SK-N-SH (cell line): ENCODE results near the gene RFNG. TPM values are rescaled to one million over a fixed set of nuclear protein-coding genes. Genes with fewer than 3 reads are reported as not detected.
A peak's percentile ranks its signal among the peaks of the same experiment; 100 is the strongest.

Experiments
- CTCF ChIA-PET: fragments of 300-600, 350-600 bp; formaldehyde crosslinking; extraction: SDS; loops from one replicate; lab custom pipeline; 2021; lab: Yijun Ruan, JAX
- POLR2A ChIA-PET: fragments of 350-600 bp; sonication (Branson Sonifier 250); formaldehyde crosslinking; extraction: SDS; loops from one replicate; lab custom pipeline; 2020; ENCODE audit warnings: antibody characterized with exemption, inconsistent platforms; lab: Yijun Ruan, JAX
- DNase-seq: peaks from one replicate; pipeline ENCODE4 v3.0.0; 2012
- H2AFZ ChIP-seq: fragments of 200-600 bp; sonication (generic); 2 replicates; pipeline ENCODE4 v1.8.1; 2016; ENCODE audit warnings: antibody characterized with exemption, mild to moderate bottlenecking, low read depth
- H3F3A ChIP-seq: fragments of 200-600 bp; sonication (generic); replicated peaks from 2 replicates; pipeline ENCODE3; 2016; ENCODE audit warnings: antibody characterized with exemption, mild to moderate bottlenecking; ENCODE audit not compliant: insufficient read depth
- H3K27ac ChIP-seq, 2 experiments: fragments of 200-500 bp in 1 of 2; fragments of 200-600 bp in 1 of 2; sonication (Bioruptor generic) in 1 of 2; sonication (generic), shearing (Covaris generic) in 1 of 2; 2 replicates each; pipeline versions ENCODE4 v1.5.1 to v1.6.1; 2014 to 2016; ENCODE audit warnings: low read depth in 2 of 2, inconsistent platforms in 1 of 2, low read length in 1 of 2, mild to moderate bottlenecking in 1 of 2, mixed read lengths in 1 of 2
- H3K27me3 ChIP-seq: fragments of 200-600 bp; sonication (generic), shearing (Covaris generic); 2 replicates; pipeline ENCODE4 v1.6.1; 2016; ENCODE audit warnings: mixed run types; ENCODE audit not compliant: insufficient read depth
- H3K36me3 ChIP-seq, 2 experiments: fragments of 200-500 bp in 1 of 2; fragments of 200-600 bp in 1 of 2; sonication (Bioruptor generic) in 1 of 2; sonication (generic) in 1 of 2; replicated peaks in 1 of 2; 2 replicates each; pipeline versions ENCODE3 to v1.5.1; 2014 to 2016; ENCODE audit warnings: low read length in 1 of 2, mild to moderate bottlenecking in 1 of 2; ENCODE audit not compliant: insufficient read depth in 2 of 2, control insufficient read depth in 1 of 2
- H3K4me1 ChIP-seq, 2 experiments: fragments of 200-500 bp in 1 of 2; fragments of 200-600 bp in 1 of 2; sonication (Bioruptor generic) in 1 of 2; sonication (generic), shearing (Covaris generic) in 1 of 2; 2 replicates each; pipeline versions ENCODE4 v1.5.1 to v1.6.1; 2014 to 2016; ENCODE audit warnings: low read depth in 1 of 2, low read length in 1 of 2, mixed run types in 1 of 2; ENCODE audit not compliant: insufficient read depth in 2 of 2, control insufficient read depth in 1 of 2
- H3K4me2 ChIP-seq: fragments of 200-600 bp; sonication (generic), shearing (Covaris generic); 2 replicates; pipeline ENCODE4 v1.6.1; 2017; ENCODE audit warnings: mixed run types
- H3K4me3 ChIP-seq, 2 experiments: fragments of 200-500 bp in 1 of 2; fragments of 200-600 bp in 1 of 2; sonication (Bioruptor generic) in 1 of 2; sonication (generic), shearing (Covaris generic) in 1 of 2; 2 replicates each; pipeline versions ENCODE4 v1.5.1 to v1.8.1; 2014 to 2016; ENCODE audit warnings: low read depth in 2 of 2, inconsistent platforms in 1 of 2, low read length in 1 of 2, mild to moderate bottlenecking in 1 of 2, mixed read lengths in 1 of 2, moderate library complexity in 1 of 2
- H3K79me2 ChIP-seq: fragments of 200-600 bp; sonication (generic); 2 replicates; pipeline ENCODE4 v1.8.1; 2017; ENCODE audit warnings: mild to moderate bottlenecking; ENCODE audit not compliant: insufficient read depth
- H3K9ac ChIP-seq: fragments of 200-600 bp; sonication (generic); 2 replicates; pipeline ENCODE4 v1.6.1; 2017; ENCODE audit warnings: mixed run types
- H3K9me2 ChIP-seq: fragments of 200-600 bp; sonication (generic); 2 replicates; pipeline ENCODE4 v1.6.1; 2017; ENCODE audit warnings: mixed run types
- H3K9me3 ChIP-seq: fragments of 200-600 bp; sonication (generic); 2 replicates; pipeline ENCODE4 v1.6.1; 2017; ENCODE audit warnings: mixed run types, mild to moderate bottlenecking, moderate library complexity
- H4K20me1 ChIP-seq: fragments of 200-600 bp; sonication (generic); 2 replicates; pipeline ENCODE4 v1.6.1; 2017; ENCODE audit warnings: mild to moderate bottlenecking, mixed run types; ENCODE audit not compliant: insufficient read depth
- CHD2 ChIP-seq: fragments of 150-350 bp; IDR thresholded peaks from 2 replicates; pipeline ENCODE4 v1.6.1; 2018; ENCODE audit warnings: low read length; ENCODE audit not compliant: partially characterized antibody
- ELF1 ChIP-seq: IDR thresholded peaks from 2 replicates; pipeline ENCODE4 v1.4.0; 2012
- EP300 ChIP-seq, 2 experiments: IDR thresholded peaks; 2 replicates each; pipeline versions ENCODE4 v1.4.0 to v1.6.1; 2012; ENCODE audit warnings: borderline replicate concordance in 1 of 2, low read depth in 1 of 2, low read length in 1 of 2
- EZH2phosphoT487 ChIP-seq: fragments of 200-600 bp; sonication (generic); IDR thresholded peaks from 2 replicates; pipeline ENCODE4 v1.6.1; 2017; ENCODE audit warnings: low read depth, mixed run types, mild to moderate bottlenecking, antibody characterized with exemption, moderate library complexity, borderline replicate concordance
- FOXJ3 ChIP-seq: sonication (generic); formaldehyde crosslinking; IDR thresholded peaks from 2 replicates; pipeline ENCODE4 v1.5.1; 2020; ENCODE audit warnings: mild to moderate bottlenecking, missing genetic modification reagents
- GABPA ChIP-seq: IDR thresholded peaks from 2 replicates; pipeline ENCODE4 v1.4.0; 2012; ENCODE audit warnings: low read depth, mild to moderate bottlenecking
- GATA2 ChIP-seq: sonication (generic); formaldehyde crosslinking; IDR thresholded peaks from 2 replicates; pipeline ENCODE4 v1.5.0; 2020; ENCODE audit warnings: mild to moderate bottlenecking, missing genetic modification reagents
- MEF2A ChIP-seq: IDR thresholded peaks from 2 replicates; pipeline ENCODE4 v1.4.0; 2012; ENCODE audit warnings: low read depth, borderline replicate concordance
- MXI1 ChIP-seq: IDR thresholded peaks from 2 replicates; pipeline ENCODE4 v1.6.1; 2012; ENCODE audit warnings: mild to moderate bottlenecking, low read depth, low read length, improper control_type of control experiment
- NFIC ChIP-seq: IDR thresholded peaks from 2 replicates; pipeline ENCODE4 v1.4.0; 2012; ENCODE audit warnings: borderline replicate concordance
- POLR2AphosphoS5 ChIP-seq: IDR thresholded peaks from 2 replicates; pipeline ENCODE4 v1.6.1; 2012; ENCODE audit warnings: low read depth, low read length
- RAD21 ChIP-seq: IDR thresholded peaks from 2 replicates; pipeline ENCODE4 v1.6.1; 2012; ENCODE audit warnings: mild to moderate bottlenecking, low read length
- RCOR1 ChIP-seq: fragments of 150-350 bp; IDR thresholded peaks from 2 replicates; pipeline ENCODE4 v1.6.1; 2017; ENCODE audit warnings: antibody characterized with exemption, low read length
- TAF1 ChIP-seq: IDR thresholded peaks from 2 replicates; pipeline ENCODE4 v1.6.1; 2012; ENCODE audit warnings: low read depth, mild to moderate bottlenecking, low read length, moderate library complexity, borderline replicate concordance
- TCF12 ChIP-seq: IDR thresholded peaks from 2 replicates; pipeline ENCODE4 v1.4.0; 2012
- TEAD4 ChIP-seq: IDR thresholded peaks from 2 replicates; pipeline ENCODE4 v1.4.0; 2012; ENCODE audit warnings: mild to moderate bottlenecking, borderline replicate concordance; ENCODE audit not compliant: insufficient read depth
- YY1 ChIP-seq: IDR thresholded peaks from 2 replicates; pipeline ENCODE4 v1.4.0; 2012; ENCODE audit warnings: low read depth, mild to moderate bottlenecking
- WGBS: methylation state at CpG from one replicate; pipeline ENCODE4 v1.1.6; 2017; ENCODE audit warnings: low lambda C conversion rate; 5-methylcytosine and 5-hydroxymethylcytosine counted together
- polyA plus RNA-seq, 3 experiments: library from polyadenylated mRNA; depleted of rRNA; stranded (reverse); fragments of >200 nt; gene quantifications; 2 replicates each; pipeline ENCODE4 v1.2.3, GENCODE V29; 2012
- TF ChIP-seq, protein P1 (sequence below): IDR thresholded peaks from 2 replicates; pipeline ENCODE4 v1.4.0; 2012; ENCODE audit warnings: low read depth
- TF ChIP-seq, protein P2 (sequence below): IDR thresholded peaks from 2 replicates; pipeline ENCODE4 v1.6.1; 2012; ENCODE audit warnings: mild to moderate bottlenecking, low read depth, low read length, moderate library complexity
- TF ChIP-seq, protein P3 (sequence below): fragments of 150-350 bp; IDR thresholded peaks from 2 replicates; pipeline ENCODE4 v1.6.1; 2017; ENCODE audit warnings: antibody characterized with exemption, low read length, low read depth, borderline replicate concordance
- TF ChIP-seq, protein P4 (sequence below): IDR thresholded peaks from 2 replicates; pipeline ENCODE4 v1.4.0; 2012; ENCODE audit warnings: low read depth, borderline replicate concordance
- TF ChIP-seq, protein P5 (sequence below): fragments of 200-600 bp; sonication (generic); IDR thresholded peaks from 2 replicates; pipeline ENCODE4 v1.6.1; 2017; ENCODE audit warnings: antibody characterized with exemption, mild to moderate bottlenecking, moderate library complexity

The RFNG gene
- polyA plus RNA-seq, 1 of the 3 experiments (the other 2 are of a cell fraction) = 68.6 TPM

DNA sequence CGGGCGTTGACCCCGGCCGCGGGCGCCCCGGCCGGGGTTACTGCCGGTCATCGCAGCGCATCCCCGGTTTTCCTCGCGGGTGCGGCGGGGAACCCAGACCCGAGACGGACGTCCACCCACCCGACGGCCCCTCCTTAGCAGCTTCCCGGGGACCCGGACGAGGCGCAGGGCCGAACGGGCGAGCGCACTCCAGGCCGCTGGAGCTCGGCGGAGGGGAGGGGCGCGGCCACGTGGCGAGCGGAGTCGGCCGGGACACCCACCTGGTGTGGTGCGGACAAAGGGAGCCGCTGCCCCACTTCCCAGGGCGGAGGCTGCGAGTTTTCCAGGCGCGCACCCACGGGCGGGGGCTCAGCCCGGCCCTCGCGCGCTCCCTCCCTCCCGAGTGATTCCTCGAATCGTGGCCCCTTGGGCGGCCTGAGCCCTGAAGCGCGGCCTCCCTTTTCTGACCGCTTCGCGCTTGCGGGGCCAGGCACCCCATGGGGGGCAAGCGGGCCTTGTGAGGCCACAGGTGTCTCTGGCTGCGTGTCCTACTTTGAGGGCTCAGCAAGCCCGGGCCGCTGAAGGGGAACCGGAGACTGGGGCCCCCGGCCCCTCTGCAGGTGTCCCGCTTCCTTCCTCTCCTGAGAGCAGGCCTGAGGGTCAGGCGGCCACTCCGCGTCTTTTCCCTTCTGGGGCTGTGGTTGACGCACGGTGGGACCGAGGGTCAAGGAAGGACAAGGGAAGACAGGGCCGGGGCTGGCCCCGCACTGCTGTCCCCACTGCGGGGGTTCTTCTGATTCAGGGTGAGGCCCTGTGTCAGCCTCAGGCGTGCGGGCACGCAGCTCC lies 47.5 kb upstream of the RFNG start:
- no peaks in the 10 kb centered on the region for H3K27me3 ChIP-seq
- H3K4me1 ChIP-seq = peaks cover 21 to 63% of the 10 kb centered on the region in 2 experiments
- peak overlapping the region; percentile 70 to 76 for H3K4me3 ChIP-seq
- peak overlapping the region; percentile 49; the same call in 1 of the 2 replicates for H2AFZ ChIP-seq
- 53% methylated on average over 35 of the region's 80 CpGs for WGBS
- peaks cover 12% of the 10 kb centered on the region for H3F3A ChIP-seq
- DNase-seq = no peak
- no peaks in the 10 kb centered on the region for H3K9me3 ChIP-seq
- peaks cover 34% of the 10 kb centered on the region for H3K79me2 ChIP-seq
- H3K4me2 ChIP-seq = peak overlapping the region; percentile 97
- H4K20me1 ChIP-seq = peaks cover 23% of the 10 kb centered on the region
- H3K9ac ChIP-seq = peak overlapping the region; percentile 70
- ChIA-PET CTCF (interaction anchor here (0.6 to 2.6 kb wide), 15 partner anchors 8 to 230 kb away, joined by 3 to 14 read pairs (median 5); partner anchors contain the start of genes CENPX, DCXR and LRRC45), POLR2A (interaction anchor here (0.6 to 2.0 kb wide), 16 partner anchors 8 to 230 kb away, joined by 3 to 19 read pairs (median 4); partner anchors contain the start of genes CENPX, DCXR, LRRC45 and RAC3)
- peak overlapping the region; percentile 79 to 99; a peak in 3 of 4 replicates for H3K27ac ChIP-seq
- H3K9me2 ChIP-seq = no peaks in the 10 kb centered on the region
- peaks cover 16 to 19% of the 10 kb centered on the region in 2 experiments for H3K36me3 ChIP-seq
- TF ChIP-seq, protein P1, sequence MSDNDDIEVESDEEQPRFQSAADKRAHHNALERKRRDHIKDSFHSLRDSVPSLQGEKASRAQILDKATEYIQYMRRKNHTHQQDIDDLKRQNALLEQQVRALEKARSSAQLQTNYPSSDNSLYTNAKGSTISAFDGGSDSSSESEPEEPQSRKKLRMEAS = peak; percentile 92
- TF ChIP-seq NFIC (no peak), EZH2phosphoT487 (no peak), GABPA (no peak), TCF12 (no peak), RAD21 (no peak), RCOR1 (no peak), GATA2 (CRISPR knock-in tag) (no peak), FOXJ3 (CRISPR knock-in tag) (no peak), ELF1 (no peak), TEAD4 (no peak), YY1 (no peak), EP300 (IDR thresholded peaks at IDR 0.05; ENCODE audit: borderline replicate concordance in 1 of 2, low read depth in 1 of 2, low read length in 1 of 2) (no peak; a peak in 1 of 4 replicates), MXI1 (peak; percentile 77), CHD2 (peak; percentile 3), TAF1 (0 out of 2 replicates have a peak, but pooled peaks have one; percentile 23), MEF2A (no peak), POLR2AphosphoS5 (no peak)
- TF ChIP-seq, protein P2, sequence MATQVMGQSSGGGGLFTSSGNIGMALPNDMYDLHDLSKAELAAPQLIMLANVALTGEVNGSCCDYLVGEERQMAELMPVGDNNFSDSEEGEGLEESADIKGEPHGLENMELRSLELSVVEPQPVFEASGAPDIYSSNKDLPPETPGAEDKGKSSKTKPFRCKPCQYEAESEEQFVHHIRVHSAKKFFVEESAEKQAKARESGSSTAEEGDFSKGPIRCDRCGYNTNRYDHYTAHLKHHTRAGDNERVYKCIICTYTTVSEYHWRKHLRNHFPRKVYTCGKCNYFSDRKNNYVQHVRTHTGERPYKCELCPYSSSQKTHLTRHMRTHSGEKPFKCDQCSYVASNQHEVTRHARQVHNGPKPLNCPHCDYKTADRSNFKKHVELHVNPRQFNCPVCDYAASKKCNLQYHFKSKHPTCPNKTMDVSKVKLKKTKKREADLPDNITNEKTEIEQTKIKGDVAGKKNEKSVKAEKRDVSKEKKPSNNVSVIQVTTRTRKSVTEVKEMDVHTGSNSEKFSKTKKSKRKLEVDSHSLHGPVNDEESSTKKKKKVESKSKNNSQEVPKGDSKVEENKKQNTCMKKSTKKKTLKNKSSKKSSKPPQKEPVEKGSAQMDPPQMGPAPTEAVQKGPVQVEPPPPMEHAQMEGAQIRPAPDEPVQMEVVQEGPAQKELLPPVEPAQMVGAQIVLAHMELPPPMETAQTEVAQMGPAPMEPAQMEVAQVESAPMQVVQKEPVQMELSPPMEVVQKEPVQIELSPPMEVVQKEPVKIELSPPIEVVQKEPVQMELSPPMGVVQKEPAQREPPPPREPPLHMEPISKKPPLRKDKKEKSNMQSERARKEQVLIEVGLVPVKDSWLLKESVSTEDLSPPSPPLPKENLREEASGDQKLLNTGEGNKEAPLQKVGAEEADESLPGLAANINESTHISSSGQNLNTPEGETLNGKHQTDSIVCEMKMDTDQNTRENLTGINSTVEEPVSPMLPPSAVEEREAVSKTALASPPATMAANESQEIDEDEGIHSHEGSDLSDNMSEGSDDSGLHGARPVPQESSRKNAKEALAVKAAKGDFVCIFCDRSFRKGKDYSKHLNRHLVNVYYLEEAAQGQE = no peak
- TF ChIP-seq, protein P3, sequence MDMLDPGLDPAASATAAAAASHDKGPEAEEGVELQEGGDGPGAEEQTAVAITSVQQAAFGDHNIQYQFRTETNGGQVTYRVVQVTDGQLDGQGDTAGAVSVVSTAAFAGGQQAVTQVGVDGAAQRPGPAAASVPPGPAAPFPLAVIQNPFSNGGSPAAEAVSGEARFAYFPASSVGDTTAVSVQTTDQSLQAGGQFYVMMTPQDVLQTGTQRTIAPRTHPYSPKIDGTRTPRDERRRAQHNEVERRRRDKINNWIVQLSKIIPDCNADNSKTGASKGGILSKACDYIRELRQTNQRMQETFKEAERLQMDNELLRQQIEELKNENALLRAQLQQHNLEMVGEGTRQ = no peak
- TF ChIP-seq, protein P4, sequence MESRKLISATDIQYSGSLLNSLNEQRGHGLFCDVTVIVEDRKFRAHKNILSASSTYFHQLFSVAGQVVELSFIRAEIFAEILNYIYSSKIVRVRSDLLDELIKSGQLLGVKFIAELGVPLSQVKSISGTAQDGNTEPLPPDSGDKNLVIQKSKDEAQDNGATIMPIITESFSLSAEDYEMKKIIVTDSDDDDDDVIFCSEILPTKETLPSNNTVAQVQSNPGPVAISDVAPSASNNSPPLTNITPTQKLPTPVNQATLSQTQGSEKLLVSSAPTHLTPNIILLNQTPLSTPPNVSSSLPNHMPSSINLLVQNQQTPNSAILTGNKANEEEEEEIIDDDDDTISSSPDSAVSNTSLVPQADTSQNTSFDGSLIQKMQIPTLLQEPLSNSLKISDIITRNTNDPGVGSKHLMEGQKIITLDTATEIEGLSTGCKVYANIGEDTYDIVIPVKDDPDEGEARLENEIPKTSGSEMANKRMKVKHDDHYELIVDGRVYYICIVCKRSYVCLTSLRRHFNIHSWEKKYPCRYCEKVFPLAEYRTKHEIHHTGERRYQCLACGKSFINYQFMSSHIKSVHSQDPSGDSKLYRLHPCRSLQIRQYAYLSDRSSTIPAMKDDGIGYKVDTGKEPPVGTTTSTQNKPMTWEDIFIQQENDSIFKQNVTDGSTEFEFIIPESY = no peak
- TF ChIP-seq, protein P5, sequence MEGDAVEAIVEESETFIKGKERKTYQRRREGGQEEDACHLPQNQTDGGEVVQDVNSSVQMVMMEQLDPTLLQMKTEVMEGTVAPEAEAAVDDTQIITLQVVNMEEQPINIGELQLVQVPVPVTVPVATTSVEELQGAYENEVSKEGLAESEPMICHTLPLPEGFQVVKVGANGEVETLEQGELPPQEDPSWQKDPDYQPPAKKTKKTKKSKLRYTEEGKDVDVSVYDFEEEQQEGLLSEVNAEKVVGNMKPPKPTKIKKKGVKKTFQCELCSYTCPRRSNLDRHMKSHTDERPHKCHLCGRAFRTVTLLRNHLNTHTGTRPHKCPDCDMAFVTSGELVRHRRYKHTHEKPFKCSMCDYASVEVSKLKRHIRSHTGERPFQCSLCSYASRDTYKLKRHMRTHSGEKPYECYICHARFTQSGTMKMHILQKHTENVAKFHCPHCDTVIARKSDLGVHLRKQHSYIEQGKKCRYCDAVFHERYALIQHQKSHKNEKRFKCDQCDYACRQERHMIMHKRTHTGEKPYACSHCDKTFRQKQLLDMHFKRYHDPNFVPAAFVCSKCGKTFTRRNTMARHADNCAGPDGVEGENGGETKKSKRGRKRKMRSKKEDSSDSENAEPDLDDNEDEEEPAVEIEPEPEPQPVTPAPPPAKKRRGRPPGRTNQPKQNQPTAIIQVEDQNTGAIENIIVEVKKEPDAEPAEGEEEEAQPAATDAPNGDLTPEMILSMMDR = no peak
